NB4 (cell line): ENCODE measurements around the gene TSSC4.

Experiments used
- MAX ChIP-seq: IDR thresholded peaks from 2 replicates; pipeline ENCODE4 v1.6.1; 2011; ENCODE audit warnings: low read depth, low read length
- POLR2A ChIP-seq: IDR thresholded peaks from 2 replicates; pipeline ENCODE4 v1.6.1; 2011; ENCODE audit warnings: mild to moderate bottlenecking; ENCODE audit not compliant: insufficient read length; ENCODE audit errors: extremely low read depth
- TF ChIP-seq, protein P1 (sequence below): IDR thresholded peaks from one replicate; pipeline ENCODE4 v1.5.1; 2012; ENCODE audit warnings: low read depth, low read length

GRCh38 chr11:2391181-2391975 is 9.2 kb upstream of the TSSC4 start:
- TF ChIP-seq, protein P1, sequence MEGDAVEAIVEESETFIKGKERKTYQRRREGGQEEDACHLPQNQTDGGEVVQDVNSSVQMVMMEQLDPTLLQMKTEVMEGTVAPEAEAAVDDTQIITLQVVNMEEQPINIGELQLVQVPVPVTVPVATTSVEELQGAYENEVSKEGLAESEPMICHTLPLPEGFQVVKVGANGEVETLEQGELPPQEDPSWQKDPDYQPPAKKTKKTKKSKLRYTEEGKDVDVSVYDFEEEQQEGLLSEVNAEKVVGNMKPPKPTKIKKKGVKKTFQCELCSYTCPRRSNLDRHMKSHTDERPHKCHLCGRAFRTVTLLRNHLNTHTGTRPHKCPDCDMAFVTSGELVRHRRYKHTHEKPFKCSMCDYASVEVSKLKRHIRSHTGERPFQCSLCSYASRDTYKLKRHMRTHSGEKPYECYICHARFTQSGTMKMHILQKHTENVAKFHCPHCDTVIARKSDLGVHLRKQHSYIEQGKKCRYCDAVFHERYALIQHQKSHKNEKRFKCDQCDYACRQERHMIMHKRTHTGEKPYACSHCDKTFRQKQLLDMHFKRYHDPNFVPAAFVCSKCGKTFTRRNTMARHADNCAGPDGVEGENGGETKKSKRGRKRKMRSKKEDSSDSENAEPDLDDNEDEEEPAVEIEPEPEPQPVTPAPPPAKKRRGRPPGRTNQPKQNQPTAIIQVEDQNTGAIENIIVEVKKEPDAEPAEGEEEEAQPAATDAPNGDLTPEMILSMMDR: no peak
- no peak for TF ChIP-seq POLR2A
- TF ChIP-seq MAX: no peak
